ENCODE results near the gene SPATA19. TPM values are rescaled to one million over a fixed set of nuclear protein-coding genes. Genes with fewer than 3 reads are reported as not detected.

The SPATA19 gene
- total and polyA plus RNA-seq, 2 of the 13 experiments (the other 11 are each of a cell fraction or from before 2014, with no cell fraction given) = not detected

GRCh38 chr11:133823211-133823610 is 22.1 kb downstream of the SPATA19 start:
- no peaks in the 10 kb centered on the region for H4K20me1 ChIP-seq (ENCODE audit: insufficient read depth, low read length)
- no peaks in the 10 kb centered on the region for H3K36me3 ChIP-seq (replicated peaks in 1 of 2; ENCODE audit: control insufficient read depth in 1 of 2, insufficient read depth in 2 of 2, low read length in 2 of 2)
- no peak overlapping the region for H3K4me2 ChIP-seq (ENCODE audit: low read depth, low read length)
- H3K9me3 ChIP-seq (ENCODE audit: low read length) = no peaks in the 10 kb centered on the region
- no peaks in the 10 kb centered on the region for H3K79me2 ChIP-seq (ENCODE audit: insufficient read depth, low read length)
- ChIA-PET POLR2A (no interaction called here), CTCF (ENCODE audit: low intra/inter-chr PET ratio, low total read pairs) (no interaction called here)
- in situ Hi-C loops (cut with HindIII; ENCODE audit: extremely low pct_ligation_motif_present, low pct_unique_long_range_greater_than_20kb) = loop anchor here (10.0 kb wide), 1 partner anchor 688 kb away; no protein-coding TSS in a partner anchor
- DNase-seq (ENCODE audit: low spot score) = no peak
- no peak for FAIRE-seq
- H3K4me3 ChIP-seq (replicated peaks in 1 of 3; ENCODE audit: insufficient read depth in 1 of 3, low read depth in 2 of 3, low read length in 3 of 3) = no peak overlapping the region
- H3K27me3 ChIP-seq (ENCODE audit: control insufficient read depth in 1 of 2, insufficient read depth in 2 of 2, low read length in 2 of 2) = no peaks in the 10 kb centered on the region; a peak in 2 of 5 replicates
- no peak overlapping the region for H2AFZ ChIP-seq (ENCODE audit: low read length)
- ATAC-seq = no peak
- H3K9ac ChIP-seq (ENCODE audit: insufficient read depth, low read depth, low read length) = no peak overlapping the region
- intact Hi-C loops (cut with micrococcal nuclease; ENCODE audit: unreplicated experiment) = no loop called here
- H3K4me1 ChIP-seq (ENCODE audit: insufficient read depth, low read length) = no peaks in the 10 kb centered on the region
- no peak overlapping the region for H3K27ac ChIP-seq (ENCODE audit: extremely low read length, insufficient read depth, low read length)
- BruUV-seq (replicated peaks) = no TSS peak
- 0% methylated on average over 1 of the region's 6 CpGs for WGBS (ENCODE audit: low lambda C conversion rate)
- TF ChIP-seq ZNF432 (CRISPR knock-in tag; IDR thresholded peaks at IDR 0.05; ENCODE audit: borderline replicate concordance) = no peak
- no peak for TF ChIP-seq SAP130 (CRISPR knock-in tag; IDR thresholded peaks at IDR 0.05; ENCODE audit: low read depth)
- no peak for TF ChIP-seq AFF4 (CRISPR knock-in tag; IDR thresholded peaks at IDR 0.05)
- TF ChIP-seq ZBTB39 (CRISPR knock-in tag; IDR thresholded peaks at IDR 0.05) = no peak
- TF ChIP-seq EEA1 (CRISPR knock-in tag; IDR thresholded peaks at IDR 0.05; ENCODE audit: borderline replicate concordance) = no peak
- TF ChIP-seq SP4 (CRISPR knock-in tag; IDR thresholded peaks at IDR 0.05) = no peak
- no peak for TF ChIP-seq ZNF766 (CRISPR knock-in tag; IDR thresholded peaks at IDR 0.05; ENCODE audit: borderline replicate concordance)
- TF ChIP-seq ZNF644 (CRISPR knock-in tag; IDR thresholded peaks at IDR 0.05; ENCODE audit: low read depth) = no peak
- TF ChIP-seq E2F5 (CRISPR knock-in tag; conservative IDR thresholded peaks at IDR 0.05) = no peak
- no peak for TF ChIP-seq POGZ (CRISPR knock-in tag; IDR thresholded peaks at IDR 0.05)
- no peak for TF ChIP-seq MAFG (CRISPR knock-in tag; IDR thresholded peaks at IDR 0.05)
- no peak for TF ChIP-seq ZZZ3 (CRISPR knock-in tag; IDR thresholded peaks at IDR 0.05; ENCODE audit: borderline replicate concordance)
- TF ChIP-seq ZNF567 (CRISPR knock-in tag; IDR thresholded peaks at IDR 0.05; ENCODE audit: borderline replicate concordance) = no peak
- no peak for TF ChIP-seq TFDP2 (CRISPR knock-in tag; IDR thresholded peaks at IDR 0.05)
- no peak for TF ChIP-seq ZNF7 (CRISPR knock-in tag; IDR thresholded peaks at IDR 0.05)
- no peak for TF ChIP-seq KMT2A (CRISPR knock-in tag; IDR thresholded peaks at IDR 0.05)
- no peak for TF ChIP-seq TGIF2 (CRISPR knock-in tag; IDR thresholded peaks at IDR 0.05)

All from HepG2 (cell line).